IPS-20b (cell line): ENCODE measurements around the gene TPMT.

Experiments used
- H3K27ac ChIP-seq: one replicate; pipeline ENCODE4 v1.5.1; 2013; ENCODE audit warnings: low read length
- H3K27me3 ChIP-seq: 2 replicates; pipeline ENCODE4 v1.6.1; 2013; ENCODE audit warnings: mild to moderate bottlenecking, low read length, inconsistent platforms; ENCODE audit not compliant: insufficient read depth
- H3K36me3 ChIP-seq: 2 replicates; pipeline ENCODE4 v1.6.1; 2013; ENCODE audit warnings: low read depth, mild to moderate bottlenecking, inconsistent platforms, low read length, moderate library complexity; ENCODE audit not compliant: insufficient read depth
- H3K4me1 ChIP-seq: 2 replicates; pipeline ENCODE4 v1.6.1; 2013; ENCODE audit warnings: mild to moderate bottlenecking, control low read depth, inconsistent platforms, low read length, moderate library complexity; ENCODE audit not compliant: insufficient read depth
- H3K4me3 ChIP-seq: 2 replicates; pipeline ENCODE4 v1.5.1; 2013; ENCODE audit warnings: mild to moderate bottlenecking, low read length, inconsistent platforms
- H3K9ac ChIP-seq: 2 replicates; pipeline ENCODE4 v1.6.1; 2013; ENCODE audit warnings: low read depth, mild to moderate bottlenecking, inconsistent platforms, low read length, moderate library complexity
- H3K9me3 ChIP-seq: 2 replicates; pipeline ENCODE4 v1.6.1; 2013; ENCODE audit warnings: mild to moderate bottlenecking, low read depth, low read length, inconsistent platforms; ENCODE audit not compliant: insufficient read depth

The TPMT gene

DNA sequence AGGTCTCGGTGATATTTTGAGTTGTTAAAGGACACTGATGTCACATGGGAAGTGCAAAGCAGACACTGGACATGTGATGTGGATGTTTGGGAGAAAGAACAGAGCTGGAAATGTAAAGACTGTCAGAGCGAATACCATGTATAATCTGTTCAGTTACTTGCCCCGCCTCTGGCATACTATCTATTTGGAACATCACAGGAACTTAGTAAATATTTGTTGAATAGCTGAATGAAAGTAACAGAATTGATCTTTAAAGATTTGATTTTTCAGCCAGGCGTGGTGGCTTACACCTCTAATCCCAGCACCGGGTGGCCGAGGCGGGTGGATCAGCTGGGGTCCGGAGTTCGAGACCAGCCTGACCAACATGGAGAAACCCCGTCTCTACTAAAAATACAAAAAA lies 18.6 kb downstream of the TPMT start:
- Histone ChIP-seq H3K27me3 (no peaks in the 10 kb centered on the region), H3K27ac (no peak overlapping the region), H3K9me3 (no peaks in the 10 kb centered on the region), H3K4me1 (no peaks in the 10 kb centered on the region), H3K9ac (no peak overlapping the region), H3K4me3 (no peak overlapping the region), H3K36me3 (peaks cover 38% of the 10 kb centered on the region)

DNA sequence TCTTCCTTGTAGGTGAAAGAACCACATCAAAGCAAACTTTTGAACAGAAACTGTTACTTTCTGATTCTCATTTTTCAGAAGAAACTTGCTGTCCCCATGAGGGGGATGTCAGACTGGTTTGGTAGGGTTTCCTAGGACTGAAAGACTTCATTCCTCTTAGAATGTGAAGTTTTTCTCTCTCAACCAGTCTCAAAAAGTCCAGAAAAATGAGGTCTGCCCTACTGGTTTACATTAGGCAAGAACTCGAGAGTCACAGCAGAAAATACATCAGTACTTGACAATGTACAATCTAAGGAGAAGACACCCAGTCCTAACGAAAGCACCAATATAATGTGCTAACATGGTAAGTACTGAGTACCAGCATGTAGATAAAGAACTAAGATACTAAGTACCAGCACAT lies 19.7 kb downstream of the TPMT start:
- Histone ChIP-seq H3K4me3 (no peak overlapping the region), H3K27ac (no peak overlapping the region), H3K27me3 (no peaks in the 10 kb centered on the region), H3K36me3 (peaks cover 41% of the 10 kb centered on the region), H3K9ac (no peak overlapping the region), H3K9me3 (no peaks in the 10 kb centered on the region), H3K4me1 (no peaks in the 10 kb centered on the region)

DNA sequence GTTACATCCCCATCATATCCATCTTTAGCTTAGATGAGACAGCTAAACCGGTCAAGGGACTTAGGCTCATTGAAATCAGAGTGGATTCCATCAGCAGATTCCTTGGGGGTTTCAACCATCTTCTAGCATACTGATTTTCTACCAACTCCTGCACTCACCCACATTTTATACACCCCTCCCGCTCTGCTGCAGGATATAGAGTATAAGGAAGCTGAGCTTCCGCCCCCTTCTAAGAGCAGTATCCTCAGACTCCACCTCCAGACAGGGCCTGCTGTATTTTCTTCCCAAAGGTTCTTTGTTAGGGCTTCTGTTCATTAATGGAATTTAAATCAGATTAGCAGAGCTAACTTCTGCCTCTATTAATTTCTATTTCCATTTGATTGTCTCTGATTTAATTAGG lies 22.5 kb downstream of the TPMT start:
- no peaks in the 10 kb centered on the region for H3K27me3 ChIP-seq
- no peaks in the 10 kb centered on the region for H3K4me1 ChIP-seq
- H3K9ac ChIP-seq, result no peak overlapping the region
- H3K36me3 ChIP-seq, result peaks cover 26% of the 10 kb centered on the region
- no peak overlapping the region for H3K4me3 ChIP-seq
- H3K27ac ChIP-seq, result no peak overlapping the region
- H3K9me3 ChIP-seq, result no peaks in the 10 kb centered on the region

DNA sequence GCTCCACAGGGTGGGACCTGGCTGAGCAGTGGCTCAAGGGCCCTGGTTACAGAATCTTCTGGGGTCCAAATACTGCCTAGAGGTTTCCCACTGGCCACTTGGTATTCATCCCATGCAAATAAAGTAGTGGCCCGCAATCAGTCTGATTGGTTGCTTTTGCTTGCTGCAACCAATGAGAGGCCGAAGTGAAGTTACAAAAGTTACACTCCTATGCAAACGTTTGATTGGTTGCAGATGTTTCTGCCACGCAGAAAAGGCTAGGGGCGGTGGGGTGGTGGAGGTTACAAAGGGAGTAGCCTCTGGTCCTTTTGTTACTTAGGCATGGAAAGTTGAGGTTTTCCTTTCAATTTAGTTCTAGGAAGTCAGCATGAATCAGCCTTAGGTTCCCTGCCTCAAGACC lies 28.8 kb downstream of the TPMT start:
- Histone ChIP-seq H3K27me3 (peaks cover 13% of the 10 kb centered on the region), H3K9me3 (no peaks in the 10 kb centered on the region), H3K4me1 (no peaks in the 10 kb centered on the region), H3K9ac (no peak overlapping the region), H3K27ac (no peak overlapping the region), H3K4me3 (no peak overlapping the region), H3K36me3 (peaks cover 9% of the 10 kb centered on the region)

GRCh38 chr6:18122128-18123093 lies 32.5 kb downstream of the TPMT start, which contains the start of gene NHLRC1:
Gene NHLRC1 (minus strand): TSS chr6:18122677. CDS start chr6:18122606, 71 bp downstream.
- Histone ChIP-seq H3K27me3 (peaks cover 16% of the 10 kb centered on the region), H3K4me3 (peak within 1 kb of the TSS; percentile 29; the same call in 1 of the 2 replicates), H3K9me3 (no peaks in the 10 kb centered on the region), H3K4me1 (no peaks in the 10 kb centered on the region), H3K9ac (no peak within 1 kb of the TSS), H3K36me3 (no peaks in the 10 kb centered on the region), H3K27ac (no peak within 1 kb of the TSS)

GRCh38 chr6:18121580-18122127 lies 33.2 kb downstream of the TPMT start:
- no peak overlapping the region for H3K4me3 ChIP-seq
- H3K27ac ChIP-seq, result no peak overlapping the region
- H3K4me1 ChIP-seq, result no peaks in the 10 kb centered on the region

GRCh38 chr6:18119236-18119635 lies 35.6 kb downstream of the TPMT start:
- H3K27me3 ChIP-seq, result peaks cover 16% of the 10 kb centered on the region
- no peaks in the 10 kb centered on the region for H3K9me3 ChIP-seq
- H3K36me3 ChIP-seq, result no peaks in the 10 kb centered on the region
- H3K9ac ChIP-seq, result no peak overlapping the region
- no peaks in the 10 kb centered on the region for H3K4me1 ChIP-seq
- H3K4me3 ChIP-seq, result no peak overlapping the region
- no peak overlapping the region for H3K27ac ChIP-seq

More at GRCh38 chr6:18121580-18122127, 33.2 kb downstream of the TPMT start:
- Histone ChIP-seq H3K36me3 (no peaks in the 10 kb centered on the region), H3K9ac (no peak overlapping the region), H3K9me3 (no peaks in the 10 kb centered on the region), H3K27me3 (peaks cover 16% of the 10 kb centered on the region)

GRCh38 chr6:18118330-18118729 lies 36.5 kb downstream of the TPMT start:
- Histone ChIP-seq H3K9ac (no peak overlapping the region), H3K4me1 (no peaks in the 10 kb centered on the region), H3K36me3 (no peaks in the 10 kb centered on the region), H3K4me3 (no peak overlapping the region), H3K27me3 (peaks cover 16% of the 10 kb centered on the region), H3K27ac (no peak overlapping the region), H3K9me3 (no peaks in the 10 kb centered on the region)

- Histone ChIP-seq H3K27ac (no peak overlapping the region), H3K27me3 (peaks cover 14% of the 10 kb centered on the region), H3K9ac (no peak overlapping the region), H3K4me3 (no peak overlapping the region), H3K36me3 (no peaks in the 10 kb centered on the region), H3K4me1 (no peaks in the 10 kb centered on the region), H3K9me3 (no peaks in the 10 kb centered on the region)
Measured at GRCh38 chr6:18117136-18117535, 37.7 kb downstream of the TPMT start.

DNA sequence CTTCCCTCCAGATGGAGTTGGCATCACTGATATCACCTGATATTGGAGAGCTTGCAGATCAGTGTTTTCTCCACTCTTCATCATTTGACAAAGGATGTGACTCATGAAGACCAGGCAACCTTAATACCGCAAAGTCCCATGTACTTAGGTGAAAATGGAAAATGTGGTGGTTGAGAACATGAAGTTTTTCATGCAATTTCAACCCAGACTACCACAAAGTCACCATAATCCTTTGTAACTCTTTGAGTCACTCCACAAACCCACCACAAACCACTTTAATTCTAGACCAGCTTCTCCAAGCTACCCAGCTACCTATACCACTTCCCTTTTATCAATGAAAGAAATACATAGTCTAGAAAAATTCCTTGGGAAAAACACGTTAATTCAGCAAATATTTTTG lies 39.5 kb downstream of the TPMT start:
- H3K27me3 ChIP-seq, result no peaks in the 10 kb centered on the region
- no peaks in the 10 kb centered on the region for H3K4me1 ChIP-seq
- H3K9me3 ChIP-seq, result no peaks in the 10 kb centered on the region
- no peaks in the 10 kb centered on the region for H3K36me3 ChIP-seq
- H3K4me3 ChIP-seq, result no peak overlapping the region
- H3K9ac ChIP-seq, result no peak overlapping the region
- no peak overlapping the region for H3K27ac ChIP-seq

- no peaks in the 10 kb centered on the region for H3K27me3 ChIP-seq
- H3K9ac ChIP-seq, result no peak overlapping the region
- no peaks in the 10 kb centered on the region for H3K36me3 ChIP-seq
- no peaks in the 10 kb centered on the region for H3K4me1 ChIP-seq
- H3K9me3 ChIP-seq, result peaks cover 6% of the 10 kb centered on the region; the same call in 1 of the 2 replicates
- H3K27ac ChIP-seq, result no peak overlapping the region
- no peak overlapping the region for H3K4me3 ChIP-seq
Measured at GRCh38 chr6:18110162-18110561, 44.7 kb downstream of the TPMT start.

- Histone ChIP-seq H3K27ac (no peak overlapping the region), H3K9ac (no peak overlapping the region), H3K27me3 (no peaks in the 10 kb centered on the region), H3K9me3 (peaks cover 6% of the 10 kb centered on the region; the same call in 1 of the 2 replicates), H3K36me3 (no peaks in the 10 kb centered on the region), H3K4me1 (no peaks in the 10 kb centered on the region), H3K4me3 (no peak overlapping the region)
Measured at GRCh38 chr6:18107061-18107460, 47.8 kb downstream of the TPMT start.
